ENCODE measurements around the gene SPIB.

The SPIB gene

GRCh38 chr19:50419580-50420035 is 870 bp downstream of the SPIB start:
- Histone ChIP-seq H4K20me1 (ENCODE audit: insufficient read depth, low read length, poor library complexity, severe bottlenecking) (no peaks in the 10 kb centered on the region), H3K4me3 (ENCODE audit: low read length, poor library complexity, severe bottlenecking) (no peak overlapping the region), H2AFZ (ENCODE audit: low read length) (no peak overlapping the region), H3K9me2 (replicated peaks; ENCODE audit: low read depth, low read length) (no peaks in the 10 kb centered on the region), H3K36me3 (ENCODE audit: insufficient read depth, low read length) (no peaks in the 10 kb centered on the region), H3K27me3 (ENCODE audit: insufficient read depth, low read length, poor library complexity, severe bottlenecking) (no peaks in the 10 kb centered on the region), H3F3A (ENCODE audit: low read depth) (no peaks in the 10 kb centered on the region), H3K4me1 (ENCODE audit: insufficient read depth, low read length, poor library complexity, severe bottlenecking) (no peaks in the 10 kb centered on the region), H3K4me2 (ENCODE audit: low read depth, low read length, poor library complexity, severe bottlenecking) (no peak overlapping the region), H3K79me2 (ENCODE audit: insufficient read depth, low read length) (no peaks in the 10 kb centered on the region), H3K9ac (ENCODE audit: low read depth, low read length, poor library complexity, severe bottlenecking) (no peak overlapping the region), H3K9me3 (ENCODE audit: insufficient read depth, low read depth, low read length) (no peaks in the 10 kb centered on the region)
- TF ChIP-seq CTCF (conservative IDR thresholded peaks at IDR 0.05; ENCODE audit: low read length) = no peak
- TF ChIP-seq EZH2phosphoT487 (IDR thresholded peaks at IDR 0.05; ENCODE audit: borderline replicate concordance) = no peak

DNA sequence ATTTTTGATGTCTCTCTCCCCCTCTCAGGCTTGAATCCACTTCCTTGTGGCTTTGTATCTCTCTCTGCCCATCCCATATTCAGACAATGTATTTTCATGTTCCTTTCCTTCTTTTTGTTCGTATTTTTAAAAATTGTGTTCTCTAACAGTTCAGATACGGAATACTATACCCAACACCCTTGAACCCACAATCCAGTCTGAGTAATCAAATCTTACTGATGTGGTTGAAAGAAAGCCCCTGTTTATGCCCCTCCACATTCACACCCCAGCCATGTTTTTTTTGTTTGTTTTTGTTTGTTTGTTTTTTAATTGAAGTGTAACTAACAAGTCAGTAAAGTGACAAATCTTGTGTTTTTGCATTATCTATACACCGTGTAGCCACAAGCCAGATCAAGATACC is 1.4 kb downstream of the SPIB start:
- no peak overlapping the region for H3K4me3 ChIP-seq (ENCODE audit: low read length, poor library complexity, severe bottlenecking)
- no peaks in the 10 kb centered on the region for H3K9me3 ChIP-seq (ENCODE audit: insufficient read depth, low read depth, low read length)
- TF ChIP-seq EZH2phosphoT487 (IDR thresholded peaks at IDR 0.05; ENCODE audit: borderline replicate concordance) (no peak), CTCF (conservative IDR thresholded peaks at IDR 0.05; ENCODE audit: low read length) (no peak)
- no peak overlapping the region for H2AFZ ChIP-seq (ENCODE audit: low read length)
- no peak overlapping the region for H3K9ac ChIP-seq (ENCODE audit: low read depth, low read length, poor library complexity, severe bottlenecking)
- no peaks in the 10 kb centered on the region for H3K36me3 ChIP-seq (ENCODE audit: insufficient read depth, low read length)
- no peaks in the 10 kb centered on the region for H3K4me1 ChIP-seq (ENCODE audit: insufficient read depth, low read length, poor library complexity, severe bottlenecking)
- H3K79me2 ChIP-seq (ENCODE audit: insufficient read depth, low read length) = no peaks in the 10 kb centered on the region
- H3F3A ChIP-seq (ENCODE audit: low read depth) = no peaks in the 10 kb centered on the region
- H4K20me1 ChIP-seq (ENCODE audit: insufficient read depth, low read length, poor library complexity, severe bottlenecking) = no peaks in the 10 kb centered on the region
- H3K9me2 ChIP-seq (replicated peaks; ENCODE audit: low read depth, low read length) = no peaks in the 10 kb centered on the region
- no peak overlapping the region for H3K4me2 ChIP-seq (ENCODE audit: low read depth, low read length, poor library complexity, severe bottlenecking)
- H3K27me3 ChIP-seq (ENCODE audit: insufficient read depth, low read length, poor library complexity, severe bottlenecking) = no peaks in the 10 kb centered on the region

GRCh38 chr19:50420808-50421207 is 2.1 kb downstream of the SPIB start:
- no peak overlapping the region for H3K4me2 ChIP-seq (ENCODE audit: low read depth, low read length, poor library complexity, severe bottlenecking)

More at GRCh38 chr19:50420808-50421207, 2.1 kb downstream of the SPIB start:
- Histone ChIP-seq H3K79me2 (ENCODE audit: insufficient read depth, low read length) (no peaks in the 10 kb centered on the region), H3K9ac (ENCODE audit: low read depth, low read length, poor library complexity, severe bottlenecking) (no peak overlapping the region), H3K9me2 (replicated peaks; ENCODE audit: low read depth, low read length) (no peaks in the 10 kb centered on the region), H3F3A (ENCODE audit: low read depth) (no peaks in the 10 kb centered on the region), H4K20me1 (ENCODE audit: insufficient read depth, low read length, poor library complexity, severe bottlenecking) (no peaks in the 10 kb centered on the region), H3K9me3 (ENCODE audit: insufficient read depth, low read depth, low read length) (no peaks in the 10 kb centered on the region), H2AFZ (ENCODE audit: low read length) (no peak overlapping the region), H3K36me3 (ENCODE audit: insufficient read depth, low read length) (no peaks in the 10 kb centered on the region), H3K4me1 (ENCODE audit: insufficient read depth, low read length, poor library complexity, severe bottlenecking) (no peaks in the 10 kb centered on the region), H3K27me3 (ENCODE audit: insufficient read depth, low read length, poor library complexity, severe bottlenecking) (no peaks in the 10 kb centered on the region), H3K4me3 (ENCODE audit: low read length, poor library complexity, severe bottlenecking) (no peak overlapping the region)
- no peak for TF ChIP-seq CTCF (conservative IDR thresholded peaks at IDR 0.05; ENCODE audit: low read length)
- TF ChIP-seq EZH2phosphoT487 (IDR thresholded peaks at IDR 0.05; ENCODE audit: borderline replicate concordance) = no peak

Measured in Loucy (cell line).